HL-60 (cell line): Measurements from ENCODE around the gene NCBP2.

Source experiments
- DNase-seq, 2 experiments: peaks; one replicate each; pipeline ENCODE4 v3.0.0-alpha.2; 2010 to 2020; ENCODE audit warnings: low read depth in 1 of 2, low spot score in 1 of 2
- H3K27ac ChIP-seq: fragments of 250-450 bp; sonication (Bioruptor Pico); replicated peaks from 2 replicates; pipeline ENCODE4 v1.5.1; 2020; ENCODE audit warnings: mild to moderate bottlenecking, moderate library complexity
- H3K27me3 ChIP-seq: fragments of 250-450 bp; sonication (Bioruptor Pico); 2 replicates; pipeline ENCODE4 v1.5.1; 2021; ENCODE audit warnings: mild to moderate bottlenecking, moderate library complexity; ENCODE audit not compliant: insufficient read depth, poor library complexity, severe bottlenecking
- H3K4me3 ChIP-seq: replicated peaks from 2 replicates; pipeline ENCODE4 v1.5.1; 2011; ENCODE audit warnings: mild to moderate bottlenecking, control low read depth, low read length; ENCODE audit not compliant: insufficient read depth
- GABPA ChIP-seq: IDR thresholded peaks from 2 replicates; pipeline ENCODE4 v1.6.1; 2012; ENCODE audit warnings: low read depth
- POLR2AphosphoS5 ChIP-seq: IDR thresholded peaks from 2 replicates; pipeline ENCODE4 v1.6.1; 2012; ENCODE audit warnings: low read depth
- SPI1 ChIP-seq: IDR thresholded peaks from 2 replicates; pipeline ENCODE4 v1.6.1; 2012; ENCODE audit warnings: low read depth, mild to moderate bottlenecking, borderline replicate concordance
- TF ChIP-seq, protein P1 (sequence below): IDR thresholded peaks from one replicate; pipeline ENCODE4 v1.5.1; 2011; ENCODE audit warnings: low read length, control low read depth, inconsistent platforms; ENCODE audit not compliant: insufficient read depth
- TF ChIP-seq, protein P2 (sequence below): IDR thresholded peaks from 2 replicates; pipeline ENCODE4 v1.6.1; 2012; ENCODE audit warnings: low read depth; ENCODE audit not compliant: insufficient replicate concordance

Gene NCBP2

DNA sequence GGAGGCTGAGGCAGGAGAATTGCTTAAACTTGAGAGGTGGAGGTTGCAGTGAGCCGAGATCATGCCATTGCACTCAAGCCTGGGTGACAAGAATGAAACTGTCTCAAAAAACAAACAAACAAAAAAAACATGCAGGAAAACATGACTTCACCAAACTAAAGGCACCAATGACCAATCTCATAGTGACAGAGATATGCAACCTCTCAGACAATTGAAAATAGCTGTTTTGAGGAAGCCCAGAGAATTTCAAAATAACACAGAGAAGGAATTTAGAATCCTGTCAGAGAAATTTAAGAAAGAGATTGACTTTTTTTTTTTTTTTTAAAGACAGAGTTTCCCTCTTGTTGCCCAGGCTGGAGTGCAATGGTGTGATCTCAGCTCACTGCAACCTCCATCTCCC, 26.1 kb downstream of the NCBP2 start:
- no peaks in the 10 kb centered on the region for H3K27me3 ChIP-seq

DNA sequence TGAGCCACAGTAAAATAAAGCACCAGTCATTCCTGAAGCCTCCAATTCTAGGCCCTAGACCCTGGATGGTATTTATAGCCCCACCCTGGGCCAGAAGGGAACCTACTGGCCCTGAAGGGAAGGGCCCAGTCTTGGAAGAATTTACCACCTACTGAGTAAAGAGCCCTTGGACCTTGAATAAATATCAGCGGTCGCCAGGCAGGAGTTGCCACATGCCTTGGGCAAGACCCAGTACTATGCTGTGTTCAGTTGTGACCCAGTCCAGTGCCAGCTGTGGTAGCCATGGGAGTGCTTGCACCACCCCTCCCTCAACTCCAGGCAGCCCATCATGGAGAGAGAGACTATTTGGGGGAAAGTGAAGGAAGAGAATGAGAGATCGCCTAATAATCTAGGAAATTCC, 27.0 kb downstream of the NCBP2 start:
- Histone ChIP-seq H3K27me3 (no peaks in the 10 kb centered on the region), H3K4me3 (no peak overlapping the region), H3K27ac (no peak overlapping the region)
- DNase-seq, result no peak
- TF ChIP-seq, protein P1, sequence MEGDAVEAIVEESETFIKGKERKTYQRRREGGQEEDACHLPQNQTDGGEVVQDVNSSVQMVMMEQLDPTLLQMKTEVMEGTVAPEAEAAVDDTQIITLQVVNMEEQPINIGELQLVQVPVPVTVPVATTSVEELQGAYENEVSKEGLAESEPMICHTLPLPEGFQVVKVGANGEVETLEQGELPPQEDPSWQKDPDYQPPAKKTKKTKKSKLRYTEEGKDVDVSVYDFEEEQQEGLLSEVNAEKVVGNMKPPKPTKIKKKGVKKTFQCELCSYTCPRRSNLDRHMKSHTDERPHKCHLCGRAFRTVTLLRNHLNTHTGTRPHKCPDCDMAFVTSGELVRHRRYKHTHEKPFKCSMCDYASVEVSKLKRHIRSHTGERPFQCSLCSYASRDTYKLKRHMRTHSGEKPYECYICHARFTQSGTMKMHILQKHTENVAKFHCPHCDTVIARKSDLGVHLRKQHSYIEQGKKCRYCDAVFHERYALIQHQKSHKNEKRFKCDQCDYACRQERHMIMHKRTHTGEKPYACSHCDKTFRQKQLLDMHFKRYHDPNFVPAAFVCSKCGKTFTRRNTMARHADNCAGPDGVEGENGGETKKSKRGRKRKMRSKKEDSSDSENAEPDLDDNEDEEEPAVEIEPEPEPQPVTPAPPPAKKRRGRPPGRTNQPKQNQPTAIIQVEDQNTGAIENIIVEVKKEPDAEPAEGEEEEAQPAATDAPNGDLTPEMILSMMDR, result no peak
- no peak for TF ChIP-seq SPI1
- TF ChIP-seq GABPA, result no peak
- no peak for TF ChIP-seq POLR2AphosphoS5
- TF ChIP-seq, protein P2, sequence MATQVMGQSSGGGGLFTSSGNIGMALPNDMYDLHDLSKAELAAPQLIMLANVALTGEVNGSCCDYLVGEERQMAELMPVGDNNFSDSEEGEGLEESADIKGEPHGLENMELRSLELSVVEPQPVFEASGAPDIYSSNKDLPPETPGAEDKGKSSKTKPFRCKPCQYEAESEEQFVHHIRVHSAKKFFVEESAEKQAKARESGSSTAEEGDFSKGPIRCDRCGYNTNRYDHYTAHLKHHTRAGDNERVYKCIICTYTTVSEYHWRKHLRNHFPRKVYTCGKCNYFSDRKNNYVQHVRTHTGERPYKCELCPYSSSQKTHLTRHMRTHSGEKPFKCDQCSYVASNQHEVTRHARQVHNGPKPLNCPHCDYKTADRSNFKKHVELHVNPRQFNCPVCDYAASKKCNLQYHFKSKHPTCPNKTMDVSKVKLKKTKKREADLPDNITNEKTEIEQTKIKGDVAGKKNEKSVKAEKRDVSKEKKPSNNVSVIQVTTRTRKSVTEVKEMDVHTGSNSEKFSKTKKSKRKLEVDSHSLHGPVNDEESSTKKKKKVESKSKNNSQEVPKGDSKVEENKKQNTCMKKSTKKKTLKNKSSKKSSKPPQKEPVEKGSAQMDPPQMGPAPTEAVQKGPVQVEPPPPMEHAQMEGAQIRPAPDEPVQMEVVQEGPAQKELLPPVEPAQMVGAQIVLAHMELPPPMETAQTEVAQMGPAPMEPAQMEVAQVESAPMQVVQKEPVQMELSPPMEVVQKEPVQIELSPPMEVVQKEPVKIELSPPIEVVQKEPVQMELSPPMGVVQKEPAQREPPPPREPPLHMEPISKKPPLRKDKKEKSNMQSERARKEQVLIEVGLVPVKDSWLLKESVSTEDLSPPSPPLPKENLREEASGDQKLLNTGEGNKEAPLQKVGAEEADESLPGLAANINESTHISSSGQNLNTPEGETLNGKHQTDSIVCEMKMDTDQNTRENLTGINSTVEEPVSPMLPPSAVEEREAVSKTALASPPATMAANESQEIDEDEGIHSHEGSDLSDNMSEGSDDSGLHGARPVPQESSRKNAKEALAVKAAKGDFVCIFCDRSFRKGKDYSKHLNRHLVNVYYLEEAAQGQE, result no peak

More for the DNA sequence above, 26.1 kb downstream of the NCBP2 start:
- TF ChIP-seq SPI1, result no peak
- TF ChIP-seq, protein P1, result no peak
- no peak for TF ChIP-seq GABPA
- TF ChIP-seq, protein P2, result no peak
- no peak for TF ChIP-seq POLR2AphosphoS5
- no peak for DNase-seq
- no peak overlapping the region for H3K4me3 ChIP-seq
- no peak overlapping the region for H3K27ac ChIP-seq

DNA sequence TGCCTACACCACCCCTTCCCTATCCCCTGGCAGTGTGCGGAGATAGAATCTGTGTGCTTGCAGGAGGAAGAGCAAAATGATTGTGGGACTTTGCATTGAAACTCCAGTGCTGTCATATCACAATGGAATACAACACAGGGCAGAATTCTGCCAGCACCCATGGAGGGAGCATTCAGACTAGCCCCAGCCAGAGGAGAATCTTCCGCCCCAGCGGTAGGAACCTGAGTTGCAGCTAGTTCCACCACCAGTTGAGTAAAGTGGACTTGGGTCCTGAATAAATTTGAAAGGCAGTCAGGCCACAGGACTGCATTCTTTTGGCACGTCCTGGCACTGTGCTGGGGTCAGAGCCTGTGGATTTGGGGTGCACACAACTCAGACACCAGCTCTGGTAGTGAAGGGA, 27.5 kb downstream of the NCBP2 start:
- DNase-seq, result no peak
- TF ChIP-seq SPI1 (no peak), POLR2AphosphoS5 (no peak), GABPA (no peak)
- TF ChIP-seq, protein P2, result no peak
- TF ChIP-seq, protein P1, result no peak
- H3K27me3 ChIP-seq, result no peaks in the 10 kb centered on the region
- no peak overlapping the region for H3K27ac ChIP-seq
- H3K4me3 ChIP-seq, result no peak overlapping the region
